NCI-H2081 treated with DMSO at 0.1 percent for 48 hours (cell line): ENCODE results near the gene NCL.
"Not testable (repeated sequence)": the region's sequence is repeated elsewhere in the genome, so short reads cannot be mapped to it uniquely, and the experiment has no call there.

Source experiments
- DNase-seq: peaks from one replicate; lab custom pipeline; 2025; lab: John Stamatoyannopoulos, UW

The NCL gene

GRCh38 chr2:231430437-231430836 lies 33.8 kb downstream of the NCL start:
- DNase-seq = not testable (repeated sequence)

- no peak for DNase-seq
These were observed 34.4 kb downstream of the NCL start for GRCh38 chr2:231429901-231430300.

- DNase-seq = no peak
These were observed 35.1 kb downstream of the NCL start for GRCh38 chr2:231429152-231429551.

GRCh38 chr2:231427116-231427515 lies 37.2 kb downstream of the NCL start:
- DNase-seq = no peak

- DNase-seq = no peak
These were observed 38.2 kb downstream of the NCL start for GRCh38 chr2:231425811-231426703.

GRCh38 chr2:231425291-231425810 lies 38.9 kb downstream of the NCL start:
- DNase-seq = no peak

- DNase-seq = no peak
These were observed 41.1 kb downstream of the NCL start for GRCh38 chr2:231423176-231423575.

- no peak for DNase-seq
These were observed 42.2 kb downstream of the NCL start for GRCh38 chr2:231422056-231422455.

GRCh38 chr2:231421051-231421580 lies 43.2 kb downstream of the NCL start:
- no peak for DNase-seq

GRCh38 chr2:231418820-231419640 lies 45.3 kb downstream of the NCL start:
- DNase-seq = no peak

GRCh38 chr2:231415029-231415428 lies 49.3 kb downstream of the NCL start:
- DNase-seq = no peak

GRCh38 chr2:231413921-231414476 lies 50.3 kb downstream of the NCL start:
- DNase-seq = no peak

- DNase-seq = no peak
These were observed 50.8 kb downstream of the NCL start for GRCh38 chr2:231413456-231413855.

GRCh38 chr2:231412618-231412963 lies 51.7 kb downstream of the NCL start:
- no peak for DNase-seq

GRCh38 chr2:231411831-231412617 lies 52.3 kb downstream of the NCL start:
- DNase-seq = no peak

GRCh38 chr2:231411237-231411636 lies 53.0 kb downstream of the NCL start:
- DNase-seq = no peak

GRCh38 chr2:231410293-231411004 lies 53.8 kb downstream of the NCL start:
- DNase-seq = no peak

- no peak for DNase-seq
These were observed 54.5 kb downstream of the NCL start for GRCh38 chr2:231409776-231410175.

- DNase-seq = not testable (repeated sequence)
These were observed 56.0 kb downstream of the NCL start for GRCh38 chr2:231408304-231408703.

- not testable (repeated sequence) for DNase-seq
These were observed 56.6 kb downstream of the NCL start for GRCh38 chr2:231407686-231408085.
